CD1c-positive myeloid dendritic cell (primary cell): ENCODE data around the gene KDM8.
A peak's percentile ranks its signal among the peaks of the same experiment; 100 is the strongest.

Experiments used
- DNase-seq: peaks from one replicate; pipeline ENCODE4 v3.0.0-alpha.2; 2016; ENCODE audit errors: extremely low spot score

The KDM8 gene

DNA sequence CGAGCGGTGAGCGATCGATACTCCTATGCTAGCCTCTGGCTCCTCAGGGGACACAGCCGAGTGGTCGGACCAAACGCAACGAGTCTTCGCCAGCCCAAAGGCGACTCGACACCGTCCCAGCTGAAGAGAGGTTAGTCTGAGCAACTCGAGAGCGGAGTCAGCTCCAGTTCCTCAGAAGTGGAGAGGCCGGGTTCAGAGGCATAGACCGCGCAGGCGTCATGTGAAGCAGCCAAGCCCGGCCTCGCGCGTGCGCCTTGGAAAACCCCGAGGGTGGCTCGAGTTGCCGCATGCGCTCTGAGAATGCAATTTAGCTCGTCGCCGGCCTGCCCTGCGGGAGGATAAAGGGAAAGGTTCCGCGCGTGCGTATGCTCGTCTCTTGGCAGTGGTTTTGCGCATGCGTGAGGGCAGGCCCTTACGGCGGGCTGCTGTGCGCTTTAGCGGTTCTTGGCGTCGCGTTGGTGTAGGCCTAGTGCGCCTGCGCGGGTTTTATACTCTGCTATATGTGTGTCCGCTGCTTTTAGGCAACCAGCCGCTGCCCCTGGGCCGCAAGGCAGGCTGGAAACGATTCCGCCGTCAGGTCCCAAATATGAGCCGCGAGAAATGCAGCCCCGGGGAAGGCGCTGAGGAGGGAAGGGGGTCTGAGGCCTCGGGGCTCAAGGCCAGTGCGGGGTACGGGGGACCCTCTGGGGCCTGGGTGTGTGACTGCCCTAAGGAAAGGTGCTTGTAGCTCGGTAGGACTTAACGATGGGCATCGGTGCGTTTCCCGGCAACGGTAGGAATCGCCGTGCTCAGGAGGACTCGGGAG, at the start of gene KDM8:
Gene KDM8, plus strand, starts transcription at position 20 of the 805 bp plus-strand sequence. CDS start 6,598 bp downstream, outside the sequence.
- DNase-seq, result peak; percentile 100

DNA sequence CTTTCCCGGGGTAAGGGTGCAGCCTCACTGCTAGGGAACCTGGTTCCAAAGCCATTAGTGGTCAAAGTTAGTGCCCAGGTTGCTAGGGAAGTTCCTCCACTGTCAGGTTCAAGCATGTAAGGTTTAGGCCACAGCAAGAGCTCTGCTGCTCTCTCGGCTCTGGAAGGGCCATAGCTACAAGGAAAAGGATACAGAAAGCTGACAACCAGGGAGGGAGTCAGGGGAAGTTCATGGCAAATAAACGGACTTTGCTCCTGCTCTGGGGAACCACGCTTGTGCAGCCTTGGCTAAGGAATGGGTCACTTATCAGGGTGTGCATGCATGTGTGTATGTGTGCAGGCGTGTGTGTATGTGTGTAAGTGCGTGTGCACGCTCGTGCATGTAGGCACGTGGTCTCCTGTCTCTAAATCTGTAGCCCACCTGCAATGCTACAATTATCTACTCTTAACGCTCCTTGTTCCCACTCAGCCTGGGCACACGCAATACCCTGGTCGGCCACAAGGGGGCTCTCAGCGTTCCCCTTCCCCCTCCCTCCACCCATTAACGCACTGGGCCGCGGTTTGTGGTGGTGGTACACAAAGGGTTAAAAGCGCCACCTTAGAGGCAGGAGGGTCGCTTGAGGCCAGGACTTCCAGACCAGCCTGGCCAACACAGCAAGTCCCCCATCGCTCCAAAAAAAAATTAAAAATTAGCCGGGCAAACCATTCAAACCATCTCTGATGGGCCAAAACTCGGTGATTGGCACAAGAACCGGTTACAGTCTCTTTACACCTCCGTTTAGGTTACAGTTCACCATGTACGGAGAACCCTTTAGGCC, 48.4 kb upstream of the KDM8 start:
- peak; percentile 50 for DNase-seq

DNA sequence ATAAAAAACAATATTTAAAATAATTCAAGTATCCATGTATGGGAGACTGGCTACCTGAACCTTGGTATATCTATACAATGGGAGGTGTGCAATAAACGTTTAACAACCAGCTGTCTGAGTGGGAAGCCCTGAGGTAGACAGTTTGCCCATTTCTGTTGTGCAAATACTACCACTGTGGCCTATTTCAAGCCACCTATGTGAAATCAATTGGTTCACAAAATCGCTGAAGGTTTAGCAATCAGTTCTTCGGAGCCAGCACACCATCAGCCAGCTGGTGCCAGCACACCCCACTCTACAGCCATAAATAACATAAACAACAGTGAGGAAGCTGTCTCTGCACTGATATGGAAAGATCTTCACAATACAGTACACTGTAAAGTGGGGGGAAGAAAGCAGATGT, 46.7 kb upstream of the KDM8 start:
- no peak for DNase-seq

DNA sequence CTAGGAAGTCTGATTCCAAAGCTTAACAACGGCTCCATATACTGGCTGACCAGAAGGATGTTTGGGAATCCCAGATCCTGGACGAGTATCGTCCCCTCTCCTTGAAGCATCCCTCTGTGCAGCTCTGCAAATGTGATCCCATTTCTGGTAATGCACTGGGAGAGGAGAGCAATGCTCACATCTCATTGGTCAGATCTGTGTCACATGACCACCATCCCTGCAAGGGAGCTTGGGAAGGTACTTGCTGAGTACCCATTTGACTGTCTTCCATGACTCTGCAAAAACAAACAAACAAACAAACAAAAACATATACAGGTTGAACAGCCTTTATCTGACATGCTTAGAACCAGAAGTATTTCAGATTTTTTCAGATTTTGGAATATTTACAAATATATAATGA, 41.9 kb upstream of the KDM8 start:
- DNase-seq, result no peak

DNA sequence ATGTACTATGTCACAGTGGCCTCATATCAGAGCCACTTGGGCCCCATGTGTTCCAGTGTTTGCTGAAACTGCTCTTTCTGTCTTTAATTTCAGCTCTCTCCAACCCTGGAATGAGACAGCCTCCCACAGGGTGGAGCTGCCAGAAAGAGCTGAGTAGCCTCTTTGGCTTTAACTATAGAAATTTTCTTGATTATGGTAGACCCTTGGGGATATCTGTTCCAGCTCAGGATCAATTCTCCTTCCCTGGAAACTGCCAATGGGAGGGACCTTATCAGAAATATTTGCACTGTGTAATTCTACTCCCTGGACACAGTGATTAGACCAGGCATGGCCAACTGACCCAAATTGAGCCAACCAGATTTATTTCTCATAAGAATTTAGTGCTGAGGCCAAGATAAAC, 39.0 kb upstream of the KDM8 start:
- no peak for DNase-seq

DNA sequence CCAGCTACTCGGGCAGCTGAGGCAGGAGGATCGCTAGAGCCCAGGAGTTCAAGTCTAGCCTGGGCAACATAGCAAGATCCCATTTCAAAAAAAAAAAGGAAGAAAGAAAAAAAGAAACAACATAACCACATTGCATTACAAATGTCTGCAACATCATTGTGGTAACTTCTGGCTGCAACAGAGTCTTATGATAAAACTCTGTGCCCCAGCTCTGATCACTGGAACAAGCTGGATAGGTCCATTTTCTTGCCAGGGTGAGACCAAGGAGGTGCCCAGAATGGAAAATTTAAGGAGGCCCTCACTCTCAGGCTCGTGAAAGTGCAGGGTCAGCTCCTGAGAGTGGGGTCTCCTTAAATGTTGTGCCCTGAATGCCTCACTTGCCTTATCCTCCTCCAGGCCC, 37.8 kb upstream of the KDM8 start:
- no peak for DNase-seq

DNA sequence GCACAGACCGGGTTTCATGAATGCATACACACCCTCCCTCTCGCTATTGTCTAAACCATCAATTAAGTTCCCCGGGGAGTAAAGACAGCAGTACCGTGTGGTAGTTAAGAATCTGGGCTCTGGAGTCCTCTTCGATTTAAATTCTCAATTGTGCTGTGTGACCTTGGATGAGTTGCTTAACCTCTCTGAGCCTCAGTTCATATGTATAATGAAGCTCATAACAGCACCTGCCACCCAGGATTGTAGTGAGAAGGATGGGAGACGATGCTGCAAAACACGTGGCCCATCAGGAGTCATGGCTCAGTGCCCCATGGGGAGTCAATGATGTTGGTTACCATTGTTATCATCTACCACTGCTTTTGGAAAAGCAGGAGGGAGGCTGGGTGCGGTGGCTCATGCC, 34.5 kb upstream of the KDM8 start:
- no peak for DNase-seq

DNA sequence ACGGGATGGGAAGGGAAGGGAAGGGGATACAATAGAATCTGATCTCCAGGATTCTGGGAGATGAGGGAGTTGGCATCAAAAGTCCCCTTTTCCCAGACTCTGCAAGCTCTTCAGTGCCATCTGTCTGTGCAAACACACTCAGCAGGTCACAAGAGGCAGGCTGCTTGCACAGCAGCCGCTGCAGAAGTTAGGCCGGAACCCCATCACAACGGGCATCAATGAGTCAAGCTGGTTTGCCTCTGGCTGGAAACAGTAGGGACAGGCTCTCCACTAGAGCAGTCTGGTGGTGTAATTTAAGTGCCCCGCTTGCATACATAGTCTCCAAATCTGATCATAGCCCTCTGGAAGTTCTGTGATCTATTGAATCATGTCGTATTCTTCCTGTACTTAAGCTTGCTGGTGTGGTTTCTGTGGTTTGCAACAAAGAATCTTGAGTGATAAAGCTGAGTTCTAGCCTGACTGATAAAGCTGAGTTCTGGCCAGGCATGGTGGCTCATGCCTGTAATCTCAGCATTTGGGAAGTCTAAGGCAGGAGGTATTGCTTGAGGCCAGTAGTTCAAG, 33.7 kb upstream of the KDM8 start:
- DNase-seq, result peak; percentile 11

DNA sequence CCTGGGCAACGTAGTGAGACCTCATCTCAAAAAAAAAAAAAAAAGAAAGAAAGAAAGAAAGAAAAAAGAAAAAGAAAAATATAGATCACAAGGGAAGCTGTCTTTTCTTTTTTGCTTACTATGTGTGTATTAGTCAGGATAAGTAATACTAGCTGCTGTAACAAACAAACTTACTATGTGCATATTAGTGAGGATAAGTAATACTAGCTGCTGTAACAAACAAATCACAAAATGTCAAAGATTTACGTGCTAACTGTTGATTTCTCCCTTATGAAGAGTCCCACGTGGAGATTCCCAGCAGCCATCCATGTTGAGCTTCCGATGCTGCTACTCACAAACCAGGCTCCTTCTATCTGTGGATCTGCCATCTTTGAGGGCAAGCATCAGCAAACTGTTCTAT, 31.7 kb upstream of the KDM8 start:
- no peak for DNase-seq

DNA sequence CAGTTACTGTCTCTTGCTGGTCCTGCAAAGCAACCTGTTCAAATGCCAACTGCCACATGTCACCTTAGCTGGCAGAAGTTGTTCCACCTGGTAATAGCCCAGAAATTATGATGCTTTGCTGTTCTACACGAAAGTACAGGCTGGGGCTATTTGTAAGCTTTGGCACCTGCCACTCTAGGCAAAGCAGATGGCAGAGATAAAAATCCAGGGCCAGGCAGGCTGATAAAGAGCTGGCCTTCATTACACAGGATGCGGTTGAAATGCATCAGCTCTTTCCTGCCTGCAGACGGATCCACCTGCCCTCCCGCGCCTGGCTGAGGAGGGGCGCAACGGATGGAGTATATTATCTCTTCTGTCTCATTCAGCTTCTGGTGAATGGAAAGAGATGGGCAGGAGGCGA, 29.3 kb upstream of the KDM8 start:
- DNase-seq, result no peak

DNA sequence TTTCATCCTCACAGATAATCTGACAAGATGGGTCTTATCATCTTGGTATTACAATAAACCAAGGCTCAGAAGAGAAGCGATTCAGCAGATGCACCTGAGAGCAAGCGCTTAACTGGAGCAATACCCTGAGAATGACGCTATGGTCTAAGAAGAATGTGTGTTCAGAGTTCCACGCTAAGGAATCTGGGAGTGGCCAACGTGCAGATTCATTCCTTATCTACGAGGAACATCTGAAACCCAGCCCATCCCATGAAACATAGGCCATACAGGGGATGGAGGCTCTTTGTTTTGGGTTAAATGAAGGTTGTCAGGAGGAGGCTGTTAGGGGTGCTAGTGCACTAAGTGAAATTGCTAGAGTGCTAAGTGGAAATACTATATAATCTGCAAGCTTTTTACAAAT, 28.5 kb upstream of the KDM8 start:
- no peak for DNase-seq

DNA sequence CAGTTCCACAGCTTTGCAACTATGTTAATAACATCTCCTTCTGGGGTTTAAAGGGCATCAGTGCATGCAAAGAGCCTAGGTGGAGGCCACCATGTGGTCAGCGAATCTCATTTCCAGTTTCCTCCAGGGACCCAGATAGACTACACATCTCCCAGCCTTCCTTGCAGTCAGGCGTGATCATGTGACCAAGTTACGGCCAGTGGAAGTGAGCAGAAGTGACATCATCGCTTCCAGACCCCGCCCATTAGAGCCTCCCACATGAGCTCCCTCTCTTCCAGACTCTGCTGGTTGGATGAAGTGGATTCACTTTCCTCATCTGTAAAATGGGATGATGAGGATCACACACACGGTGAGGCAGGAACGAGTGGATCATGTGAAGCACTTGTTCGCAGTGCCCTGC, 27.4 kb upstream of the KDM8 start:
- peak; percentile 12 for DNase-seq

DNA sequence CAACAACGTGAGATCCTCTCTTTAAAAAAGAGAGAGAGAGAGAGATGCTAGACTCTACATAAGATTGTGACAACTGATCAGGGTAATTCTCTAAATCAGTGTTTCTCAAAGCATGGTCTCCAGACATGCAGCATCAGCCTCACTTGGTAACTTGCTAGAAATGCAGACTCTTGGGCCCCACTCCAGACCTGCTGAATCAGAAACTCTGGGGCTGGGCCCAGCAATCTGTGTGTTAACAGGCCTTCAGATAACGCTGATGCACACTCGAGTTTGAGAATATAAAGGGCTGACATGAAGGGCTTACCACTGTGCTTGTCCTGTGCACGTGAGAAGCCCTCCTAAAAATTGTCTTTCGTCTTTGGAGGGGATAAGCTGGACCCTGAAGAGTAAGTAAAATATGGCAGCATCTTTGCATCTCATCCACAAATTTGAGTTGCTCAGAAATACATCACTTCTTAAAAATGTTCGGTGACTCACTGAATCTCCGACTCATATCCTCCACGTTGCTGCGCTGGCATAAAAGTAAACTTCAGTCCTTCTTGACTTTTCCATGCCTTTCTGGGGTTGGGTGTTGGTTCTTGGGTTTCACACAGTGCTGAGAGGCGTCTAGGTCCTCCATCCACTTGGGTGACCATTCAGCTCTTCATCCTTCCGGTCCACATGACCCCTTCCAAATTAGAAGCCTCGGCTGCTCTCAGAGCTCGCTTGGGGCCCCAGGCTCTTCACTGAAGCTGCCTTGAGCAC, 26.1 kb upstream of the KDM8 start:
- no peak for DNase-seq

DNA sequence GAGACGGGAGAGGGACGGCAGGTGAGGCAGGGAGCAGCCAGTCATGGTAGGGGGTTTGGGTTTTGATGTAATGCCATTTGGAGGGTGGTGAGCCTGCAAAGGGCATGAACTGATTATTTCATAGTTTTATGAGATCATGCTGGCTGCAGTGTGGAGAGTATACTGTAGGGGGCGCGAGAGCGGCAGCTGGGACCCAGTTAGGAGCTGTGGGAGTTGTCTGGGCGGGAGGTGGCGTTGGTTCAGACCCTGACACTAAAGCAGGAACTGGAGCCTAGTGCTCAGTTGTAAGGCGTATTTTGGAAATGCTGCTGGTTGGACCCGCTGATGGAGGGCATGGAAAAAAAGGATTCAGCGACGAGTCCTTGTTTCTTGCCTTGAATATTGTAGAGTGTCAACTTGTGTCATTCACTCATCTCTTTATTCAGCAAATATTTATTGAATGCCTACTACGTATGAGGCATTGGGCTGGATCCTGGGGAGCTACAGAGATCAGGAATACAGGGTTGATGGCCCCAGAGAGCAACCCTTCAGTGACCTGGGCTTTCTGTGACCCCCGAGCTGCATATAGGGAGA, 23.7 kb upstream of the KDM8 start:
- peak; percentile 92 for DNase-seq

DNA sequence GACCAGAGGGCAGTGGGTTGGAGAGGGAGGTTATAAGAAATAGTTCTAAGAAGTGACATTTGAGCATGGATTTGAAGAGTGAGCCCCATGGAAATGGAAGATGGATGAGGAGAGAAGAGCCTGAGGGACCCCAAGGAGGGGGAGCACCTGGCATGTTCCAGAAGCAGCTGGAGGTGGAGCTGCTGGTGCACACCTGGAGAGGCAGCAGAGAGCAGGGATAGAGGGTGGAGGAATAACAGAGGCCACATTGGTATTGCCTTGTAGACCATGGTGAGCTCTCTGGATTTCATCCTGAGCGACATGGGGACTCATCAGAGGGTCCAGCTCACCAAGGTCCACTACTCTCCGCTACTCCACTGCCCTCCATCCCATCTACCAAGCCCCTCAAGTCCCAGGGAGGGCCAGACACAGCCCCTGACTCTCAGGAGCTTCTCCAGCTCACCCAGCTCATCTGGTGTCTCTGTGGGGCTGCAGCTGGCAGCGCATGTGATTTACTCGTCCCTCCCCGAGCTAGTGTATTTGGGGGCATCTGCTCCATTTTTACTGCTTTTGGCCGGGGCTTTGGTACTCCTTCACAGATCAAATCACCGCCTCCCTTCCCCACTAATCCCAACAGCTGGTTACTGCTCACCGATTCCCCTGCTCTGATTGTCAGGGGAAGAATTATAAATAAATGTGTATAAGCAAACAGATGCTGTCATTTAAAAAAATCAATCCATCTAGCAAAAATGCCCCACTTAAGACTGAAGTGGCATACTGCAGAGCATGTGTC, 22.1 kb upstream of the KDM8 start:
- no peak for DNase-seq

DNA sequence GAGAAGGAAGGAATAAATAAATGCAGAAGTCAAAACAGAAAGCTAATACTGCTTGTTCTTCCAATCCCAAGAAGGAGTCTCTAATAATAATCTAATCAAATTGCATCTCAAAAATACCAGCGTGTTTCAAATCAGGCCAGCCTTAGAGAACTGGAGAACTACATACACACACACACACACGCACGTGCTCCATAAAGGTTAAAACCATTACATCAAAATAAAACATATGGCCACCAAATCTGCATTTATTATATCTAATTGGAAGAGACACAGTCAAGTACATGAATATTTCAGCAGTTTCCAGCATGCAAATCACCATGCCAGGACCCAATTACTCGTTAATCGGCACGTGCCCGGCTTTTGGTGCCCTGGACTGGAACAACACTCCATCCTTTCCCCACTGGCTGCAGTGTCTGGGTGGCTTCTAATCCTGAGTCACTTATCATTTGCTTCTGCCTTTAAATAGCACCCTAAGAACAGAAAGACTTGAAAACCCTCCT, 20.4 kb upstream of the KDM8 start:
- no peak for DNase-seq

DNA sequence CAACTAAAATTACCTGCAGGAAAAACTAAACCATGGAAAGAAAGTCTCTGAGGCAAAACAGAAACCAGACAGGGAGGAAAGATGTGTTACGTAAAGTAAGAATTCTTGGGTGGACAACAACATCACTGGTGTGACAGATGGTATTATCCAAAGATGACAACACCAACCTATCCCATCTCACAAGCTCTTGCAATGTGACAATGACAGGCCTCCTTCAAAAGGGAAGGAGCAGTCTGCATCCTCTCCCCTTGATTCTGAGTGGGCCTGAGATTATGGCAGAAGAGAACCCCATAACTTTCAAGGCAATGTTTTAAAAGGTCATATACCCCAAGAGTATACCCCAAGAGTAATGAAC, 17.6 kb upstream of the KDM8 start:
- no peak for DNase-seq

DNA sequence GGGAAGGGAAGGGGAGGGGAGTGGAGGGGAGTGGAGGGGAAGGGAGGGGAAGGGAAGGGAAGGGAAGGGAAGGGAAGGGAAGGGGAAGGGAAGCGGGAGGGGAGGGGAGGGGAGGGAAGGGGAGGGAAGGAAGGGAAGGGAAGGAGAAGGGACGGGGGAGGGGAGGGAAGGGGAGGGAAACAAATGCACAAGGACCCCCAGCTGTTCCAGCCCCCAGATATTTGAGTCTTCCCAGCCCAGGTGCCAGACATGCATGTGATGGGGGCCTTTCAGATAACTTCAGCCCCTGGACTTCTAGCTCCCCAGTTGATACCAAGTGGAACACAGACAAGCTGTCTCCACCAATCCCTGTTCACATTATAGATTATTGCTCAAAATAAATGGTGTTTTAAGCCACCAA, 14.7 kb upstream of the KDM8 start:
- DNase-seq, result no peak

DNA sequence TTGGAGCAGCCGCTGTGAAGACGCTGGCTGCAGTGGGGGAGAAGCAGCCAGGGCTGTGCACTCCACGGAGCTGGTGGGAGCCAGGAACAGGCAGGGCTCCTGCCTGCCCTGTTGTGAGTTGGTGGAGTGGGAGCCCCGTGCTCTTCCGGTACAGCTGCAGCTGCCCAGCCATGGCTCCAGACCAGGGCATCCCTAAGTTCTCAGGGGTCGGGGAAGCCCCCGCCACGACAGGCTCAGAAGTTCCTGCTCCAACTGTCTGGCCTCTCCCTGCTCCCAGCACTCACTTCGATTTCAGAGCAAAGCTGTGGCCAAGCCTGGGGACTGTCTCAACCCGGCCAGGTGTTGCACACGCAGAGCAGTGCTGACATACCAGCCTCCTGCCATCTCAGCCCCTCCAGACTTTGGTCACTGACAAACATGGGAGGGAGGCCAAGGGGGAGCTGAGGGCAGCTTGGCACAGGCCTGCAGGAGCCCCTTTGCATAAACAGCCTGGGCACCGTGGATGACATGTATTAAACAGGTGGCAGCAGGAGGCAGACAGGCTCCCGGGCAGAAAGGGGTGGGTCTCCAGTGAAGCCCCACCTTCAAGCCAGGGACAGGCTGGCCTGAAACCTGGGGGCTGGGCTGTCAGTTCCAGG, 13.9 kb upstream of the KDM8 start:
- DNase-seq, result no peak

DNA sequence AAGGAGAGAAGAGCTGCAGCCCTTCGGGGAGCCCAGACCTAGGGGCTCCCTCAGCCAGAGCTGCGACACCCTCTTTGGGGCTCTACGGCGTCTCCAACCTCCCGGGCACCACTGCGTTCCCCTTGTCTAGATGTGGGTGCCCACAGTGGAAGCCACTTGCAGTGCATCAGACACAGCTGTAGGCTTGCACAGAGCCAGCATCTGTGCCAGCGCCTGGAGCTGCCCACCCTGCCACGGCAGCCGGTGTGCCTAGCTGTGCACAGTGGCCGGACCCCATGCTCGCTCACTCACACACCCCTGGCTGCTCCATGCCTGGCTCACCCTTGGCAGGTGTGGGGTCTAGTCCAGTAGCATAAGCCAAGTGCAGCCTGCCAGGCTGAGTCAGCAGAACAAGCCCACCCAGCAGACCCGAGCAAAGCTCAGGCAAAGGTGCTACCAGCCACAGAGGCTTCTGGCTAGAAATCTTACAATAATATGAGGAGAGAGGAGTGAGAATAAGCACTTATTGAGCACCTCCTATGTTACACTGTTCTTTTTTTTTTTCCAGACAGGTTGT, 12.9 kb upstream of the KDM8 start:
- DNase-seq, result no peak
